GM19351 (cell line): ENCODE results near the gene POU6F2.

Experiments used
- ATAC-seq: cut with Tn5 transposase; IDR thresholded peaks from one replicate; pipeline ENCODE4 v1.9.1; 2021; ENCODE audit warnings: mild to moderate bottlenecking, moderate library complexity; ENCODE audit not compliant: unreplicated experiment

POU6F2 gene

GRCh38 chr7:39392151-39392550, 414.4 kb downstream of the POU6F2 start:
- ATAC-seq = no peak

- no peak for ATAC-seq
Measured at GRCh38 chr7:39394105-39394680, 416.5 kb downstream of the POU6F2 start.

- ATAC-seq = no peak
Measured at GRCh38 chr7:39399458-39399857, 421.7 kb downstream of the POU6F2 start.

GRCh38 chr7:39399986-39400385, 422.3 kb downstream of the POU6F2 start:
- ATAC-seq = no peak

- no peak for ATAC-seq
Measured at GRCh38 chr7:39400836-39401235, 423.1 kb downstream of the POU6F2 start.

GRCh38 chr7:39402034-39402433, 424.3 kb downstream of the POU6F2 start:
- no peak for ATAC-seq

GRCh38 chr7:39404907-39405306, 427.2 kb downstream of the POU6F2 start:
- no peak for ATAC-seq

GRCh38 chr7:39405581-39405980, 427.9 kb downstream of the POU6F2 start:
- no peak for ATAC-seq

GRCh38 chr7:39406467-39406866, 428.8 kb downstream of the POU6F2 start:
- no peak for ATAC-seq

- no peak for ATAC-seq
Measured at GRCh38 chr7:39407137-39407536, 429.4 kb downstream of the POU6F2 start.

- ATAC-seq = no peak
Measured at GRCh38 chr7:39407723-39408122, 430.0 kb downstream of the POU6F2 start.

GRCh38 chr7:39408906-39409305, 431.2 kb downstream of the POU6F2 start:
- no peak for ATAC-seq

- no peak for ATAC-seq
Measured at GRCh38 chr7:39410582-39410981, 432.9 kb downstream of the POU6F2 start.

GRCh38 chr7:39413636-39414223, 436.0 kb downstream of the POU6F2 start:
- peak; percentile 14 for ATAC-seq

- peak; percentile 94 for ATAC-seq
Measured at GRCh38 chr7:39414224-39415035, 436.7 kb downstream of the POU6F2 start.

GRCh38 chr7:39415091-39415787, 437.5 kb downstream of the POU6F2 start:
- ATAC-seq = no peak

- no peak for ATAC-seq
Measured at GRCh38 chr7:39416866-39417265, 439.2 kb downstream of the POU6F2 start.

- ATAC-seq = no peak
Measured at GRCh38 chr7:39417642-39418041, 439.9 kb downstream of the POU6F2 start.

- ATAC-seq = no peak
Measured at GRCh38 chr7:39421251-39421650, 443.5 kb downstream of the POU6F2 start.

GRCh38 chr7:39421661-39422060, 444.0 kb downstream of the POU6F2 start:
- ATAC-seq = no peak

- ATAC-seq = no peak
Measured at GRCh38 chr7:39428221-39428620, 450.5 kb downstream of the POU6F2 start.

GRCh38 chr7:39429421-39429820, 451.7 kb downstream of the POU6F2 start:
- ATAC-seq = no peak
